Type B pancreatic cell (in vitro differentiated cells): Measurements from ENCODE around the gene LRRC1. TPM values are rescaled to one million over a fixed set of nuclear protein-coding genes. Genes with fewer than 3 reads are reported as not detected.
"Not testable (repeated sequence)": the region's sequence is repeated elsewhere in the genome, so short reads cannot be mapped to it uniquely, and the experiment has no call there.

Experiments used
- DNase-seq: peaks from one replicate; pipeline ENCODE4 v3.0.0; 2021; ENCODE audit warnings: mixed read lengths; ENCODE audit not compliant: unreplicated experiment; ENCODE audit errors: extremely low spot score
- H3K27ac Mint-ChIP-seq: 2 replicates; pipeline ENCODE4 v1.8.0; 2021; ENCODE audit warnings: mild to moderate bottlenecking, mixed read lengths
- H3K27me3 Mint-ChIP-seq: 2 replicates; pipeline ENCODE4 v1.8.0; 2021; ENCODE audit warnings: mixed read lengths
- H3K36me3 Mint-ChIP-seq: 2 replicates; pipeline ENCODE4 v1.8.0; 2021; ENCODE audit warnings: mixed read lengths
- H3K4me1 Mint-ChIP-seq: one replicate; pipeline ENCODE4 v1.8.0; 2021; ENCODE audit warnings: mixed read lengths; ENCODE audit not compliant: unreplicated experiment
- H3K4me3 Mint-ChIP-seq: 2 replicates; pipeline ENCODE4 v1.8.0; 2021; ENCODE audit warnings: mild to moderate bottlenecking, mixed read lengths
- H3K9me3 Mint-ChIP-seq: 2 replicates; pipeline ENCODE4 v1.8.0; 2021; ENCODE audit warnings: mixed read lengths
- CTCF ChIP-seq: fragments of 200-600 bp; sonication (generic); conservative IDR thresholded peaks from 2 replicates; pipeline ENCODE4 v1.5.0; 2021; ENCODE audit warnings: antibody characterized with exemption, mild to moderate bottlenecking
- total RNA-seq: library from RNA; stranded (reverse); gene quantifications from 2 replicates; pipeline ENCODE4 v1.2.1, GENCODE V29; 2021; ENCODE audit warnings: low replicate concordance

LRRC1 gene
- total RNA-seq, 1 donor from 2014 or later, result 28.9 TPM

DNA sequence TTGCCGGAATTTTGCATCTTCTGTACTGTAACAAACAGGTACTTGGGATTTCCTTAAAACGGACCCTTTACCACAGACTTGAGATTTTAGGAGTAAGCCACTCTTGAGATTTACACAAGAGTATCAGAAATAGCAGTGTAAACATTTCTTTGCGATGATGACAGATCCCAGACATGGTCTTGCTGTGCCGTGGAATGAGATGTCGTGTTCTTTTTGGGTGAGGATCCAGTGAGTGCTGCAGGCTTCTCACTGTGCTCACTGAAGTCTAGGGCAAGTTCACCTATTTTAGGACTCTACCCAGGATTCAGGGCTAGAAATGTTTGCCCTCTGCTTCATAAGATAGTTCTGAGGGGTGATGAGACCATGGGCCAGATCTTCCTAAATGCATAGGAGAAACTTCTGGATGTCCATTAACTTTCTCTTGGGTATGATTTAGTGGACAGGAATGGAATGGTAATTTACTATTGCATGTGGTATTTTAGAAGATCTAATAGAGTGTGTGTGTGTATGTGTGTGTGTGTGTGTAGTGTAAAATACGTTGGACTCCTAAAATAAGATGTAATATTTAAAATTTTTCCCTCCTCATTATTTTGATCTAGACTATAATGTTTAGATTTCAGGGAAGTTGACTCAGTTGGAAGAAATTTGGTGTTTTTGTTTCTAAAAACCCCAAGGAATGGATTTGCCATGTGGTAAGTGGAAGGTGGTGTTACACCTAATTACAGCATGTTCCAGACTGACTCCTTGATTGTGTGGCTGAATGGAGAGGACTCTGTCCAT is 8.5 kb downstream of the LRRC1 start:
- no peaks in the 10 kb centered on the region for H3K9me3 Mint-ChIP-seq
- H3K4me3 Mint-ChIP-seq, result no peak overlapping the region
- no peak overlapping the region for H3K27ac Mint-ChIP-seq
- no peak for TF ChIP-seq CTCF
- no peak for DNase-seq
- H3K27me3 Mint-ChIP-seq, result no peaks in the 10 kb centered on the region
- peaks cover 47% of the 10 kb centered on the region for H3K4me1 Mint-ChIP-seq
- no peaks in the 10 kb centered on the region for H3K36me3 Mint-ChIP-seq

- no peak for TF ChIP-seq CTCF
- Mint-ChIP-seq H3K27ac (no peak overlapping the region), H3K27me3 (no peaks in the 10 kb centered on the region), H3K4me1 (peaks cover 37% of the 10 kb centered on the region), H3K9me3 (no peaks in the 10 kb centered on the region), H3K36me3 (no peaks in the 10 kb centered on the region), H3K4me3 (no peak overlapping the region)
- no peak for DNase-seq
Observed at GRCh38 chr6:53805016-53805415, 10.2 kb downstream of the LRRC1 start.

GRCh38 chr6:53805725-53806124 is 10.9 kb downstream of the LRRC1 start:
- TF ChIP-seq CTCF, result no peak
- no peaks in the 10 kb centered on the region for H3K27me3 Mint-ChIP-seq
- H3K9me3 Mint-ChIP-seq, result no peaks in the 10 kb centered on the region
- peaks cover 38% of the 10 kb centered on the region for H3K4me1 Mint-ChIP-seq
- no peak overlapping the region for H3K27ac Mint-ChIP-seq
- no peak for DNase-seq
- no peaks in the 10 kb centered on the region for H3K36me3 Mint-ChIP-seq
- H3K4me3 Mint-ChIP-seq, result no peak overlapping the region

- not testable (repeated sequence) for H3K4me3 Mint-ChIP-seq, H3K9me3 Mint-ChIP-seq, H3K27me3 Mint-ChIP-seq, DNase-seq, H3K36me3 Mint-ChIP-seq
- H3K27ac Mint-ChIP-seq, result peak overlapping the region; percentile 17
- H3K4me1 Mint-ChIP-seq, result peaks cover 37% of the 10 kb centered on the region
Observed at GRCh38 chr6:53807606-53808005, 12.8 kb downstream of the LRRC1 start.

GRCh38 chr6:53808302-53808881 is 13.6 kb downstream of the LRRC1 start:
- Mint-ChIP-seq H3K36me3 (peaks cover 4% of the 10 kb centered on the region), H3K27me3 (no peaks in the 10 kb centered on the region), H3K4me1 (peaks cover 38% of the 10 kb centered on the region), H3K27ac (peak overlapping the region; percentile 17), H3K4me3 (no peak overlapping the region), H3K9me3 (no peaks in the 10 kb centered on the region)
- no peak for TF ChIP-seq CTCF
- no peak for DNase-seq

DNA sequence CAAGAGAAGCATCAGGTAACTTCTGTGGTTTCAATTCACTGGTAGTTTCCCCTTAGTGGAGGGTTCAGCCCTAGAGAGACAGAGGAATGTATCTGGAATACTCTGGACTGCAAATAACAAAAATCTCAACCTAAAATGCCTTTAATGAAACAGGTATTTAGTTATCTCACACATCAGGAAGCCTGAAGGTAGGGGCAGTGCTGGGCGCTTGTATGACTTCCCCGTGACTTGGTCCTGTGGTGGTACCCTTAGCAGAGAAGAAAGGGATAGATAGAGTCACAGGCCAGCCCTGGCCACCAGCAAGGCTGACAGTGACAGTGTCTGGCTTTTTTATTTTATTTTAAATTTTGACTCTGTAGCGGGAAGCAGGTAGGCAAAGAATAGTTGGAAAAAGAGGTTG is 14.9 kb downstream of the LRRC1 start:
- no peak for DNase-seq
- Mint-ChIP-seq H3K4me3 (no peak overlapping the region), H3K36me3 (peaks cover 4% of the 10 kb centered on the region), H3K27ac (no peak overlapping the region), H3K9me3 (no peaks in the 10 kb centered on the region), H3K27me3 (no peaks in the 10 kb centered on the region), H3K4me1 (peaks cover 40% of the 10 kb centered on the region)
- no peak for TF ChIP-seq CTCF
